Hepatocyte (in vitro differentiated cells): Measurements from ENCODE around the gene SVIL.

ENCODE experiments used
- CTCF ChIP-seq: fragments of 200-600 bp; sonication (generic); IDR thresholded peaks from 2 replicates; pipeline ENCODE4 v1.5.1; 2016; ENCODE audit warnings: antibody characterized with exemption, mild to moderate bottlenecking; ENCODE audit not compliant: poor library complexity
- EZH2 ChIP-seq: fragments of 200-600 bp; sonication (generic); IDR thresholded peaks from 2 replicates; pipeline ENCODE4 v1.6.1; 2016; ENCODE audit warnings: antibody characterized with exemption, mild to moderate bottlenecking, borderline replicate concordance
- EZH2phosphoT487 ChIP-seq: fragments of 200-600 bp; sonication (generic); IDR thresholded peaks from one replicate; pipeline ENCODE4 v1.6.1; 2018; ENCODE audit warnings: antibody characterized with exemption, mild to moderate bottlenecking, low read depth, moderate library complexity; ENCODE audit not compliant: unreplicated experiment, severe bottlenecking

- TF ChIP-seq CTCF: no peak
- no peak for TF ChIP-seq EZH2phosphoT487
- no peak for TF ChIP-seq EZH2
Measured at GRCh38 chr10:29451946-29452345, 182.8 kb downstream of the SVIL start.
